ENCODE results near the gene CSRNP3. TPM values are rescaled to one million over a fixed set of nuclear protein-coding genes. Genes with fewer than 3 reads are reported as not detected.
"Not testable (repeated sequence)": the region's sequence is repeated elsewhere in the genome, so short reads cannot be mapped to it uniquely, and the experiment has no call there.

CSRNP3 gene
- total and polyA plus RNA-seq, 11 donors, result 0.87 to 10.6 (median 4.4) TPM

- no peak for DNase-seq
- H3K36me3 ChIP-seq, result no peaks in the 10 kb centered on the region
- no peak overlapping the region for H3K27ac ChIP-seq
- peaks cover 0 to 15% (median 0%) of the 10 kb centered on the region in 12 donors for H3K4me1 ChIP-seq
- intact Hi-C loops (cut with DNase I), result no loop called here
- no peaks in the 10 kb centered on the region for H3K27me3 ChIP-seq
- 93 to 100% (median 95%) methylated on average over 3 of the region's 3 CpGs for WGBS, 4 donors
- H3K9me3 ChIP-seq, result no peaks in the 10 kb centered on the region
- no peak for TF ChIP-seq POLR2A (IDR thresholded peaks at IDR 0.05)
- TF ChIP-seq CTCF (IDR thresholded peaks at IDR 0.05), result no peak
- no peak for ATAC-seq
- no peak overlapping the region for H3K4me3 ChIP-seq
These were observed 114.7 kb downstream of the CSRNP3 start for GRCh38 chr2:165584126-165584654.

- no peak for ATAC-seq
- TF ChIP-seq POLR2A (IDR thresholded peaks at IDR 0.05) (no peak), CTCF (IDR thresholded peaks at IDR 0.05) (no peak)
- intact Hi-C loops (cut with DNase I), result no loop called here
- Histone ChIP-seq H3K27me3 (no peaks in the 10 kb centered on the region), H3K9me3 (no peaks in the 10 kb centered on the region), H3K36me3 (no peaks in the 10 kb centered on the region), H3K4me3 (no peak overlapping the region), H3K4me1 (peaks cover 0 to 15% (median 0%) of the 10 kb centered on the region in 12 donors), H3K27ac (no peak overlapping the region)
- WGBS, 4 donors, result 94 to 96% (median 94%) methylated on average over 3 of the region's 3 CpGs
- DNase-seq, result no peak
These were observed 116.5 kb downstream of the CSRNP3 start for GRCh38 chr2:165586019-165586418.

GRCh38 chr2:165587335-165587938 lies 117.9 kb downstream of the CSRNP3 start:
- no peak overlapping the region for H3K27ac ChIP-seq
- H3K36me3 ChIP-seq, result no peaks in the 10 kb centered on the region
- ATAC-seq, result no peak
- WGBS, 4 donors, result 74 to 84% (median 76%) methylated on average over 4 of the region's 4 CpGs
- TF ChIP-seq CTCF (IDR thresholded peaks at IDR 0.05) (no peak), POLR2A (IDR thresholded peaks at IDR 0.05) (no peak)
- no peak overlapping the region for H3K4me3 ChIP-seq
- intact Hi-C loops (cut with DNase I), result no loop called here
- DNase-seq, result no peak
- H3K27me3 ChIP-seq, result no peaks in the 10 kb centered on the region
- peaks cover 0 to 15% (median 0%) of the 10 kb centered on the region in 12 donors for H3K4me1 ChIP-seq
- H3K9me3 ChIP-seq, result no peaks in the 10 kb centered on the region

- peaks cover 0 to 10% (median 0%) of the 10 kb centered on the region in 12 donors for H3K4me1 ChIP-seq
- DNase-seq; H3K9me3 ChIP-seq; H3K27me3 ChIP-seq; ATAC-seq; H3K27ac ChIP-seq; H3K4me3 ChIP-seq; intact Hi-C loops (cut with DNase I): not testable (repeated sequence)
- peaks cover 0 to 11% (median 0%) of the 10 kb centered on the region in 9 donors for H3K36me3 ChIP-seq
These were observed 121.5 kb downstream of the CSRNP3 start for GRCh38 chr2:165590999-165591398.

- TF ChIP-seq CTCF (IDR thresholded peaks at IDR 0.05), result no peak
- no peak for TF ChIP-seq POLR2A (IDR thresholded peaks at IDR 0.05)
- ATAC-seq (no peak), DNase-seq (no peak)
- Histone ChIP-seq H3K27me3 (no peaks in the 10 kb centered on the region), H3K36me3 (peaks cover 0 to 26% (median 3%) of the 10 kb centered on the region in 9 donors), H3K4me3 (no peak overlapping the region), H3K4me1 (peaks cover 0 to under 1% (median 0%) of the 10 kb centered on the region in 12 donors), H3K27ac (no peak overlapping the region), H3K9me3 (no peaks in the 10 kb centered on the region)
- WGBS, 4 donors, result 95 to 100% (median 99%) methylated on average over 3 of the region's 3 CpGs
- intact Hi-C loops (cut with DNase I), result no loop called here
These were observed 123.6 kb downstream of the CSRNP3 start for GRCh38 chr2:165593081-165593480.

All from heart left ventricle (tissue), 16 donors.